NCI-H2171 (cell line): ENCODE data around the gene LPO.
A peak's percentile ranks its signal among the peaks of the same experiment; 100 is the strongest.

Experiments used
- DNase-seq: peaks from one replicate; lab custom pipeline; 2025; lab: John Stamatoyannopoulos, UW

The LPO gene

GRCh38 chr17:58277802-58278595 is 39.6 kb downstream of the LPO start:
- no peak for DNase-seq

GRCh38 chr17:58278661-58279015 is 40.3 kb downstream of the LPO start:
- no peak for DNase-seq

- DNase-seq = no peak
Observed at GRCh38 chr17:58279016-58279711, 40.8 kb downstream of the LPO start.

GRCh38 chr17:58279736-58280479 is 41.5 kb downstream of the LPO start:
- no peak for DNase-seq

- no peak for DNase-seq
Observed at GRCh38 chr17:58280480-58281217, 42.3 kb downstream of the LPO start, which contains the start of gene MPO. Gene MPO (minus strand): TSS chr17:58280935. CDS start chr17:58280758, 177 bp downstream.

DNA sequence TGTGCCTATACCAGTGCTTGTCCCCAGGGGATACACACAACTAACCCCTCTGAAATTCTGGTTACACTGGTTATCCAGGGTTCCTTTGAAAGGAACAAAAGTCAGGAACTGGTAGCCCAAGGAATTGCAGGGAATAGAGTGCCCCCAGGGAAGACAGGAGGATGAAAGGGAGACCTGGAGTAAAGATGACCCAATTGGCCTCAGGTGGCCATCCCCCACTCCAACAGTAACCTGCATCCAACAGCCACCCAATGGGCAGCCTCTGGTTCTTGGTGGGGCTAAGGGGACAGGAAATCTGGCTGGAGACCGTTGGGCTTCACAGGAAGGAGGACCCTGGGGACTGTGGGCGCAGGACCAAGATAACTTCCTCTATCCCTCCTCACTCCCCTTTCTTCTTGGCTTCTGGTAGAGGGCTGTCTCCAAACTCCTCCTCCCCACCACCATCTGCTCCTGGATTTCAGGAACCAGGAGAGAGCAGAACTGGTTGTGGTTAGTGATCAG is 43.2 kb downstream of the LPO start:
- peak; percentile 33 for DNase-seq

- no peak for DNase-seq
Observed at GRCh38 chr17:58282442-58282841, 44.1 kb downstream of the LPO start.

DNA sequence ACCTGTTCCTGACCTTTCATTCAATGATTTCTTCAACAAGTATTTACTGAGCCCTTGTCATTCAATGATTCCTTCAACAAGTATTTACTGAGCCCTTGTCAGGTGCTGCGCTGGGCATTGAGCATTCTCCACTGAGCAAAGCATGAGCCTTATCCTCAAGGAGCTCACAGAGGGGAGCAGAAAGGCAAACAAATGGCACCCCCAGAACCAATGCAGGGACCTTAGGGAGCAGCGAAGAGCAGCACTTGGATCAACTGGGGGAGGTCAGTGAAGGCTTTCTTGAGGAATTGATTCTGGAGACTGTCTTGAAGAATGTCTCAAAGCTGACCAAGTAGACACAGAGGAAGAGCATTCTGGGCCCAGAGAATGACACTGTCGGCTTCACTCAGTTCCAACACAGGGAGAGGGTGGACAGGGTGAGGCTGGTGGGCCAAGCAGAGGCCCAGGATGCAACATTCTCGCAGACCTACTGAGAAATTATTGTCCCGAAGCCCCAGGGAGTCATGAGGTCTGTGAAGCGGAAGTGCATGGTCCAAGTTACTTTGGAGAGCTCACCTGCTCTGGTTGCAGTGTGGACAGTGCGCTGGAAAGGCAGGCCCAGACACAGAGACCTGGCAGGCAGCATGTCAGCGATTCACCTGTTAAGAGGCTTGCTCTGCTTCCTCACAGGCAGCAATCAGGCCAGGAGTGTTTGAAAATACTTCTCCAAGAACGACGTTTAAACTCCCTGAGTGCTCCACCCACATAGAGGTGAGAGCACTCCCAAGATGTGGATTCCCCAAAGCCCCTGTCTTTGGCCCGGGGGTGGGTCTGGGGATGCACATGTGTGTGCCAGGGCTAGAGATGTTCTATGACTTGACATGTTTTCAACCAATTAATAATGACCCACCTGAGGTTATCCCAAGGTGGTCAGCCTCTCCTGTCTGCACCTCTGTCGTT is 45.6 kb downstream of the LPO start:
- DNase-seq = no peak

DNA sequence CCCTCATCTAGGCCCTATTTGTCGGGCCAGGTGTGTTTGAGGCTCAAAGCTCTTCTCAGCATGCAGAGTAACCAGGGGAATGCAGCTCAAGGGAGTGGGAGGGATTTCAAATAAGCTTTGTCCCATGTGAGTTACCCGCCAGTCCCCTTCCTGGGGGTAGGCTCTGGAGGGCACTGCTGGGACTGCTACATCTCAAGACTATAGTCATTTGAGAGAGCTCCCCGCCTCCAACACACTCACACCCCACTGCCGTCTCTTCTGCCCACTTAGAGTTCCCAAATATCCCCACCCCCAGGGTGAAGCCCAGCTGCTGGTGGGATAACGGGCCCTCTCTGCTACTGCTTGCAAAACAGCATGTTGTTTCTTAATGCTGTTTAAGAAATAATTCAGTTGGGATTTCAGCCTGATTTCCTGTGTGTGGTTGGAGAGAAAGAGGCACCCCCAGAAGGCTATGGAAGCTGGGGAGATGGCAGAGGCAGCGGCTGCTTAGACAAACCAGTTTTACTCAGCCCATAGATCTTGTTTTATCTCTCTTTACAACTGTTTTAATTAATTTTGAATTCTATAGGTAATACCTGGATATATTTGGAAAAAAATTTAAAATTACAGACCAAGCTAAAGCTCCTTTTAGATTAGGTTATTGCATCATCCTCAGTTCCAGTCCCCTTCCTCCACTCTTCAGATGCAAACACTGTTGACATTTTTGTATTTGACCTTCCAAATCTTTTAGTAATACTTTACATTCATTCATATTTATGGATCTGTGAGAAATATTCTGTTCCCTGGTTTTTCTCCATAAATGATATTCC is 46.4 kb downstream of the LPO start:
- no peak for DNase-seq

- no peak for DNase-seq
Observed at GRCh38 chr17:58285422-58285810, 47.0 kb downstream of the LPO start.

GRCh38 chr17:58289869-58290268 is 51.5 kb downstream of the LPO start:
- peak; percentile 52 for DNase-seq

GRCh38 chr17:58291246-58291645 is 52.9 kb downstream of the LPO start:
- DNase-seq = no peak

- no peak for DNase-seq
Observed at GRCh38 chr17:58294034-58294433, 55.6 kb downstream of the LPO start.

DNA sequence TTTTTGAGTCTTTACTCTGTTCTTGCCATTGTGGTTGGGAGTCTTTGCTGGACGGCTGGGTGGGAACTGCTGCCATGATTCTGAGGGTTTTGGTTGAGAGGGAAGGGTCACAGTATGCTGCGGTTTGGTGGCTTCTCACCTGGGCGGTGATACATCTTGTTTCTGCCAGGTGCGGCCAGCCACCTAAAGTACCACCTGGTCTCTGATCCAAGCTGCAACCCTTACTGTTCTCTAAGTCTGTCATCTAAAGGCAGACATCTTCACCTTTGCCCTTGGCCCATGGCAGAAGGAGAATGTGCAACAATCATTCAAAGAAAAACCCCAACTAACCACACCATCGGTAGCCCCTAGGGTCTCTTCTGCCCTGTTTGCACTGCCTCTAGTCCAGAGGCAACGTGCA is 62.0 kb downstream of the LPO start:
- DNase-seq = no peak

GRCh38 chr17:58301504-58302150 is 63.2 kb downstream of the LPO start:
- no peak for DNase-seq

- peak; percentile 9 for DNase-seq
Observed at GRCh38 chr17:58302171-58302918, 64.0 kb downstream of the LPO start.

- no peak for DNase-seq
Observed at GRCh38 chr17:58302919-58303585, 64.7 kb downstream of the LPO start.
